H1 (cell line): ENCODE results near the gene ATAD5. TPM values are rescaled to one million over a fixed set of nuclear protein-coding genes. Genes with fewer than 3 reads are reported as not detected.
"Not testable (repeated sequence)": the region's sequence is repeated elsewhere in the genome, so short reads cannot be mapped to it uniquely, and the experiment has no call there.

ENCODE experiments used
- CTCF ChIA-PET: fragments of 300-600 bp; sonication (Branson Sonifier 250); formaldehyde crosslinking; loops from one replicate; lab custom pipeline; 2021; ENCODE audit not compliant: partially characterized antibody; lab: Charles Lee
- POLR2A ChIA-PET: fragments of 300-600 bp; sonication (Branson Sonifier 250); formaldehyde crosslinking; loops from one replicate; lab custom pipeline; 2021; ENCODE audit warnings: inconsistent platforms; ENCODE audit not compliant: partially characterized antibody; lab: Charles Lee
- DNase-seq, 2 experiments: peaks; one replicate each; pipeline versions ENCODE4 v3.0.0 to v3.0.0-alpha.2; 2010 to 2022; ENCODE audit warnings: low spot score in 2 of 2, low read depth in 1 of 2, mixed read lengths in 1 of 2
- FAIRE-seq: peaks from 2 replicates; lab custom pipeline; 2011; peaks lifted over from hg19 to GRCh38; lab: Jason Lieb, UNC
- H2AFZ ChIP-seq: 2 replicates; pipeline ENCODE4 v1.8.1; 2012; ENCODE audit warnings: low read length, inconsistent platforms
- H2AK5ac ChIP-seq: 2 replicates; pipeline ENCODE4 v1.6.1; 2013; ENCODE audit warnings: low read depth, low read length
- H2BK120ac ChIP-seq: replicated peaks from 2 replicates; pipeline ENCODE3; 2013; ENCODE audit warnings: low read depth, low read length, inconsistent platforms
- H2BK12ac ChIP-seq: 2 replicates; pipeline ENCODE4 v1.6.1; 2013; ENCODE audit warnings: low read depth, low read length
- H2BK15ac ChIP-seq: 2 replicates; pipeline ENCODE4 v1.6.1; 2013; ENCODE audit warnings: low read length
- H2BK20ac ChIP-seq: 2 replicates; pipeline ENCODE4 v1.6.1; 2013; ENCODE audit warnings: low read length
- H2BK5ac ChIP-seq: 2 replicates; pipeline ENCODE4 v1.6.1; 2013; ENCODE audit warnings: low read depth, low read length
- H3K14ac ChIP-seq: 2 replicates; pipeline ENCODE4 v1.6.1; 2013; ENCODE audit warnings: inconsistent platforms; ENCODE audit not compliant: insufficient read length
- H3K18ac ChIP-seq: 2 replicates; pipeline ENCODE4 v1.6.1; 2013; ENCODE audit warnings: low read length; ENCODE audit errors: extremely low read depth
- H3K23ac ChIP-seq: 2 replicates; pipeline ENCODE4 v1.6.1; 2013; ENCODE audit warnings: inconsistent platforms; ENCODE audit not compliant: insufficient read length
- H3K23me2 ChIP-seq: 2 replicates; pipeline ENCODE4 v1.6.1; 2013; ENCODE audit warnings: low read depth, low read length
- H3K27ac ChIP-seq: 2 replicates; pipeline ENCODE4 v1.6.1; 2011; ENCODE audit warnings: low read depth, low read length, inconsistent platforms
- H3K27me3 ChIP-seq, 4 experiments: replicated peaks in 1 of 4; 1 replicate in 1 of 4; 2 replicates in 3 of 4; pipeline versions ENCODE4 v1.6.1 to v1.8.1; 2011 to 2013; ENCODE audit warnings: low read length in 3 of 4, mild to moderate bottlenecking in 3 of 4, inconsistent platforms in 2 of 4, mixed read lengths in 2 of 4, moderate library complexity in 1 of 4; ENCODE audit not compliant: control insufficient read depth in 3 of 4, insufficient read depth in 3 of 4; ENCODE audit errors: extremely low read depth in 1 of 4
- H3K36me3 ChIP-seq, 4 experiments: 2 replicates each; pipeline versions ENCODE4 v1.6.1 to v1.8.1; 2011 to 2013; ENCODE audit warnings: mild to moderate bottlenecking in 4 of 4, low read length in 3 of 4, moderate library complexity in 2 of 4, control low read depth in 1 of 4, inconsistent platforms in 1 of 4; ENCODE audit not compliant: insufficient read depth in 4 of 4, control insufficient read depth in 2 of 4
- H3K4ac ChIP-seq: replicated peaks from 2 replicates; pipeline ENCODE3; 2013; ENCODE audit warnings: low read length, low read depth, mixed read lengths, inconsistent platforms; ENCODE audit not compliant: insufficient read length
- H3K4me1 ChIP-seq, 4 experiments: replicated peaks in 1 of 4; 1 replicate in 1 of 4; 2 replicates in 3 of 4; pipeline versions ENCODE4 v1.6.1 to v1.8.1; 2011 to 2013; ENCODE audit warnings: low read length in 3 of 4, inconsistent platforms in 2 of 4, mixed read lengths in 1 of 4; ENCODE audit not compliant: insufficient read depth in 4 of 4, control insufficient read depth in 3 of 4
- H3K4me2 ChIP-seq, 2 experiments: 2 replicates each; pipeline versions ENCODE4 v1.6.1 to v1.8.1; 2011 to 2013; ENCODE audit warnings: low read depth in 2 of 2, low read length in 2 of 2, control low read depth in 1 of 2, inconsistent platforms in 1 of 2, mild to moderate bottlenecking in 1 of 2; ENCODE audit not compliant: insufficient read depth in 1 of 2
- H3K4me3 ChIP-seq, 4 experiments: fragments of 200-600, 300-600 bp in 1 of 4; sonication (generic), shearing (Covaris generic), sonication (Bioruptor Twin) in 1 of 4; 2 replicates each; pipeline versions ENCODE4 v1.5.1 to v1.8.1; 2011 to 2016; ENCODE audit warnings: low read length in 4 of 4, low read depth in 3 of 4, control low read depth in 2 of 4, inconsistent platforms in 2 of 4, mild to moderate bottlenecking in 2 of 4, mixed read lengths in 1 of 4, moderate library complexity in 1 of 4; ENCODE audit not compliant: insufficient read depth in 2 of 4; ENCODE audit errors: extremely low read depth in 1 of 4
- H3K56ac ChIP-seq: replicated peaks from 2 replicates; pipeline ENCODE3; 2013; ENCODE audit warnings: low read depth, mild to moderate bottlenecking, mixed read lengths, low read length, inconsistent platforms; ENCODE audit not compliant: insufficient read length
- H3K79me1 ChIP-seq: 2 replicates; pipeline ENCODE4 v1.6.1; 2013; ENCODE audit warnings: low read depth, low read length, control low read depth
- H3K79me2 ChIP-seq, 2 experiments: 2 replicates each; pipeline versions ENCODE4 v1.6.1 to v1.8.1; 2012 to 2013; ENCODE audit warnings: low read length in 2 of 2, mild to moderate bottlenecking in 2 of 2, inconsistent platforms in 1 of 2; ENCODE audit not compliant: insufficient read depth in 2 of 2, control insufficient read depth in 1 of 2
- H3K9ac ChIP-seq, 4 experiments: replicated peaks in 1 of 4; 1 replicate in 1 of 4; 2 replicates in 3 of 4; pipeline versions ENCODE4 v1.6.1 to v1.8.1; 2011 to 2013; ENCODE audit warnings: low read depth in 3 of 4, low read length in 3 of 4, control low read depth in 2 of 4, mild to moderate bottlenecking in 2 of 4, moderate library complexity in 2 of 4, inconsistent platforms in 1 of 4; ENCODE audit errors: extremely low read depth in 1 of 4
- H3K9me3 ChIP-seq, 2 experiments: 2 replicates each; pipeline versions ENCODE4 v1.6.1 to v1.8.1; 2012 to 2013; ENCODE audit warnings: mild to moderate bottlenecking in 2 of 2, moderate library complexity in 2 of 2, control low read depth in 1 of 2, inconsistent platforms in 1 of 2, low read depth in 1 of 2, low read length in 1 of 2, mixed read lengths in 1 of 2; ENCODE audit not compliant: insufficient read depth in 2 of 2
- H4K20me1 ChIP-seq, 2 experiments: replicated peaks in 1 of 2; 2 replicates each; pipeline versions ENCODE3 to v1.8.1; 2011 to 2013; ENCODE audit warnings: inconsistent platforms in 2 of 2, low read length in 2 of 2, mild to moderate bottlenecking in 1 of 2; ENCODE audit not compliant: insufficient read depth in 2 of 2, control insufficient read depth in 1 of 2
- H4K5ac ChIP-seq: 2 replicates; pipeline ENCODE4 v1.6.1; 2013; ENCODE audit warnings: low read length, low read depth, mixed read lengths, inconsistent platforms; ENCODE audit not compliant: insufficient read length
- H4K8ac ChIP-seq: 2 replicates; pipeline ENCODE4 v1.8.0; 2013; ENCODE audit warnings: mild to moderate bottlenecking, moderate library complexity, low read length, inconsistent platforms; ENCODE audit not compliant: insufficient read depth; ENCODE audit errors: extremely low read depth
- H4K91ac ChIP-seq: replicated peaks from 2 replicates; pipeline ENCODE3; 2013; ENCODE audit warnings: low read length, mixed read lengths, inconsistent platforms; ENCODE audit not compliant: insufficient read length
- WGBS, 2 experiments: shearing (Covaris generic) in 1 of 2; methylation state at CpG; one replicate each; pipeline versions ENCODE4 v1.1.6 to v1.1.7; 2013 to 2015; ENCODE audit warnings: low lambda C conversion rate in 2 of 2, mixed read lengths in 2 of 2, inconsistent platforms in 1 of 2, low coverage in 1 of 2, missing lambda C conversion rate in 1 of 2; ENCODE audit not compliant: insufficient replicate concordance in 2 of 2, insufficient coverage in 1 of 2, insufficient read length in 1 of 2; ENCODE audit errors: extremely low coverage in 1 of 2, missing lambda C conversion rate in 1 of 2; 5-methylcytosine and 5-hydroxymethylcytosine counted together
- polyA plus RNA-seq, 7 experiments: library from polyadenylated mRNA; depleted of rRNA in 3 of 7; stranded (reverse) in 5 of 7; unstranded in 2 of 7; fragments of >200 nt in 5 of 7; fragments of 200-250 nt in 2 of 7; gene quantifications; 1 replicate in 5 of 7; 2 replicates in 1 of 7; 4 replicates in 1 of 7; pipeline versions ENCODE4 v1.2.1 to v1.2.3, GENCODE V29; 2011 to 2013; ENCODE audit warnings: missing spikeins in 2 of 7, mixed read lengths in 2 of 7
- total RNA-seq: library from RNA; stranded (reverse); fragmentation: NEBNext Ultra II Directional; extraction: Animal tissue kit (Norgen Biotek cat#: 25700); gene quantifications from 2 replicates; pipeline ENCODE4 v1.2.1, GENCODE V29; 2021

ATAD5 gene
- total and polyA plus RNA-seq, 2 of the 8 experiments (the other 6 are each of a cell fraction or from before 2014, with no cell fraction given) = 3.5 to 30.0 TPM

DNA sequence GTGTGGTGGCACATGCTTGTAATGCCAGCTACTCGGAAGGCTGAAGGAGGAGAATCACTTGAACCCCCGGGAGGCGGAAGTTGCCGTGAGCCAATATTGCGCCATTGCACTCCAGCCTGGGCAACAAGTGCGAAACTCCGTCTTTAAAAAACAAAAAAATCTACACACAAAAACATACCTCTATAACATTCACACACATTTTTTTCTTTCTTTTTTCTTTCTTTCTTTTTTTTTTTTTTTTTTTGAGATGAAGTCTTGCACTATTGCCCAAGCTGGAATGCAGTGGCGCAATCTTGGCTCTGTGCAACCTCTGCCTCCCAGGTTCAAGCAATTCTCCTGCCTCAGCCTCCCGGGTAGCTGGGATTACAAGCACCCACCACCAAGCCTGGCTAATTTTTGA is 16.9 kb upstream of the ATAD5 start:
- H2BK12ac ChIP-seq, FAIRE-seq, H4K91ac ChIP-seq, H2AFZ ChIP-seq, H3K27ac ChIP-seq, H3K4me2 ChIP-seq, H2BK5ac ChIP-seq, DNase-seq, H4K20me1 ChIP-seq, H3K14ac ChIP-seq, H3K56ac ChIP-seq, H2AK5ac ChIP-seq, H3K23me2 ChIP-seq, H3K4me3 ChIP-seq, H3K18ac ChIP-seq, H3K9ac ChIP-seq, CTCF ChIA-PET, H4K5ac ChIP-seq, H3K36me3 ChIP-seq, H3K4me1 ChIP-seq, H2BK20ac ChIP-seq, H2BK15ac ChIP-seq, H3K4ac ChIP-seq, H3K79me1 ChIP-seq, H3K23ac ChIP-seq, H2BK120ac ChIP-seq, H3K27me3 ChIP-seq, H4K8ac ChIP-seq, H3K9me3 ChIP-seq: not testable (repeated sequence)
- peaks cover 0 to 52% of the 10 kb centered on the region in 2 experiments; a peak in 2 of 4 replicates for H3K79me2 ChIP-seq
- WGBS, 2 experiments = 95% methylated on average over 9 of the region's 9 CpGs; no CpG with 5 or more reads in 1 of the 2 experiments
- POLR2A ChIA-PET = interaction anchor here (1.1 to 2.3 kb wide), 4 partner anchors 9 to 25 kb away, joined by 3 to 12 read pairs (median 3); partner anchors contain the start of gene CRLF3
